Spleen (tissue), 13 donors: ENCODE results near the gene RPL23. TPM values are rescaled to one million over a fixed set of nuclear protein-coding genes. Genes with fewer than 3 reads are reported as not detected.
A peak's percentile ranks its signal among the peaks of the same experiment; 100 is the strongest.

Experiments used
- DNase-seq: peaks from one replicate; pipeline ENCODE4 v3.0.0-alpha.2; 2020
- H3K27ac ChIP-seq, 8 donors: fragments of 200-600 bp; sonication (generic) in 7 of 8; 1 replicate in 4 of 8; 2 replicates in 4 of 8; pipeline versions ENCODE4 v1.5.0 to v1.8.0; 2016 to 2021; ENCODE audit warnings: inconsistent platforms in 4 of 8, mild to moderate bottlenecking in 4 of 8, moderate library complexity in 1 of 8
- H3K27me3 ChIP-seq, 7 donors: fragments of 200-600 bp; sonication (generic) in 6 of 7; replicated peaks in 1 of 7; 1 replicate in 4 of 7; 2 replicates in 3 of 7; pipeline versions ENCODE4 v1.5.0 to v1.8.0; 2016 to 2021; ENCODE audit warnings: inconsistent platforms in 3 of 7, mild to moderate bottlenecking in 1 of 7
- H3K36me3 ChIP-seq, 6 donors: fragments of 200-600 bp; sonication (generic) in 5 of 6; 1 replicate in 4 of 6; 2 replicates in 2 of 6; pipeline versions ENCODE4 v1.5.0 to v1.8.0; 2016 to 2021; ENCODE audit warnings: inconsistent platforms in 2 of 6
- H3K4me1 ChIP-seq, 6 donors: fragments of 200-600 bp; sonication (generic) in 5 of 6; 1 replicate in 3 of 6; 2 replicates in 3 of 6; pipeline versions ENCODE4 v1.5.0 to v1.8.0; 2016 to 2021; ENCODE audit warnings: inconsistent platforms in 3 of 6
- H3K4me3 ChIP-seq, 8 donors: fragments of 200-600 bp; sonication (generic) in 7 of 8; 1 replicate in 4 of 8; 2 replicates in 4 of 8; pipeline versions ENCODE4 v1.5.0 to v1.8.0; 2016 to 2021; ENCODE audit warnings: inconsistent platforms in 4 of 8, mild to moderate bottlenecking in 4 of 8, moderate library complexity in 2 of 8
- H3K9me3 ChIP-seq, 8 donors: fragments of 200-600 bp; sonication (generic) in 7 of 8; 1 replicate in 4 of 8; 2 replicates in 4 of 8; pipeline versions ENCODE4 v1.5.0 to v1.8.0; 2016 to 2021; ENCODE audit warnings: inconsistent platforms in 4 of 8
- POLR2A ChIP-seq, 3 donors: fragments of 450-650 bp; IDR thresholded peaks; one replicate each; pipeline ENCODE4 v1.5.1; 2017; ENCODE audit warnings: antibody characterized with exemption in 3 of 3, mild to moderate bottlenecking in 1 of 3
- POLR2AphosphoS5 ChIP-seq, 3 donors: sonication (generic); formaldehyde crosslinking; IDR thresholded peaks; one replicate each; pipeline ENCODE4 v1.5.1; 2017; ENCODE audit warnings: antibody characterized with exemption in 3 of 3
- whole genome bisulfite sequencing, 5 donors: extraction: QIAGEN DNeasy Blood & Tissue Kit in 3 of 5; methylation state at CpG; one replicate each; pipeline versions ENCODE4 v1.1.5 to v1.1.7; 2013 to 2018; 5-methylcytosine and 5-hydroxymethylcytosine counted together
- intact Hi-C: fragments of 100-400 bp; cut with DNase I; formaldehyde crosslinking; loops from one replicate; pipeline ENCODE4 v1.15.0; 2023; ENCODE audit warnings: low total_unique reads
- long read RNA-seq, 2 donors: transcript quantifications; one replicate each; lab custom pipeline, GENCODE V29; 2026
- polyA plus RNA-seq, 3 donors: library from polyadenylated mRNA; stranded (reverse); fragments of 200-250 nt; gene quantifications; one replicate each; pipeline ENCODE4 v1.2.1, GENCODE V29; 2013
- total RNA-seq, 7 donors: library from RNA; depleted of rRNA in 3 of 7; stranded (reverse); fragments of >200 nt in 3 of 7; fragmentation: NEBNext Ultra II Directional in 4 of 7; extraction: Animal tissue kit (Norgen Biotek cat#: 25700) in 4 of 7; gene quantifications; one replicate each; pipeline versions ENCODE4 v1.1.0 to v1.2.1, GENCODE V29; 2016 to 2021
- TF ChIP-seq, protein P1 (sequence below), 11 experiments: fragments of 200-600 bp in 7 of 11; fragments of 450-650 bp in 4 of 11; sonication (generic) in 4 of 11; IDR thresholded peaks in 8 of 11; conservative IDR thresholded peaks in 3 of 11; 1 replicate in 7 of 11; 2 replicates in 4 of 11; pipeline versions ENCODE4 v1.4.0 to v1.8.0; 2016 to 2021; ENCODE audit warnings: antibody characterized with exemption in 11 of 11, inconsistent platforms in 4 of 11, mild to moderate bottlenecking in 1 of 11
- donor health status: healthy with polysubstance abuse.
- donor health status: DM: no; HTN: no; CAD: no; lungs with moderate emphysema.
- donor health status: DM: no; HTN: no; CAD: no.
- donor health status: Bipolar disorder and iron deficiency.
- donor health status: healthy.
- donor health status: DM: no; HTN: no; CAD: no.
- donor health status: DM: yes; HTN: yes; CAD: no.

The RPL23 gene
- total RNA-seq (1,000 to 10,000 TPM; 1,006 to 1,826 (median 1,444) TPM), polyA plus RNA-seq (1,000 to 10,000 TPM; 5,045 to 6,883 (median 6,622) TPM)
- long read RNA-seq, donor 1, transcript RPL23-206 (5 exons, 2,821 nt) = major isoform, 2,210 of 2,945 reads
- long read RNA-seq, donor 1, transcript RPL23-210 (2 exons, 429 nt) = minor isoform, 78 of 2,945 reads
- long read RNA-seq, donor 1, transcript RPL23-211 (3 exons, 2,779 nt) = minor isoform, 48 of 2,945 reads
- long read RNA-seq, donor 1, transcript RPL23-207 (4 exons, 615 nt) = minor isoform, 39 of 2,945 reads
- long read RNA-seq, donor 1, partial matches to known transcripts = 540 of 2,945 reads
- long read RNA-seq, donor 1, other reads (novel, unspliced or antisense) = 21 of 2,945 reads
- long read RNA-seq, donor 2, transcript RPL23-210 (2 exons, 429 nt) = minor isoform, 95 of 2,662 reads
- long read RNA-seq, donor 2, transcript RPL23-211 (3 exons, 2,779 nt) = minor isoform, 64 of 2,662 reads
- long read RNA-seq, donor 2, transcript RPL23-206 (5 exons, 2,821 nt) = major isoform, 1,901 of 2,662 reads
- long read RNA-seq, donor 2, transcript RPL23-207 (4 exons, 615 nt) = minor isoform, 47 of 2,662 reads
- long read RNA-seq, donor 2, partial matches to known transcripts = 527 of 2,662 reads
- long read RNA-seq, donor 2, other reads (novel, unspliced or antisense) = 19 of 2,662 reads

DNA sequence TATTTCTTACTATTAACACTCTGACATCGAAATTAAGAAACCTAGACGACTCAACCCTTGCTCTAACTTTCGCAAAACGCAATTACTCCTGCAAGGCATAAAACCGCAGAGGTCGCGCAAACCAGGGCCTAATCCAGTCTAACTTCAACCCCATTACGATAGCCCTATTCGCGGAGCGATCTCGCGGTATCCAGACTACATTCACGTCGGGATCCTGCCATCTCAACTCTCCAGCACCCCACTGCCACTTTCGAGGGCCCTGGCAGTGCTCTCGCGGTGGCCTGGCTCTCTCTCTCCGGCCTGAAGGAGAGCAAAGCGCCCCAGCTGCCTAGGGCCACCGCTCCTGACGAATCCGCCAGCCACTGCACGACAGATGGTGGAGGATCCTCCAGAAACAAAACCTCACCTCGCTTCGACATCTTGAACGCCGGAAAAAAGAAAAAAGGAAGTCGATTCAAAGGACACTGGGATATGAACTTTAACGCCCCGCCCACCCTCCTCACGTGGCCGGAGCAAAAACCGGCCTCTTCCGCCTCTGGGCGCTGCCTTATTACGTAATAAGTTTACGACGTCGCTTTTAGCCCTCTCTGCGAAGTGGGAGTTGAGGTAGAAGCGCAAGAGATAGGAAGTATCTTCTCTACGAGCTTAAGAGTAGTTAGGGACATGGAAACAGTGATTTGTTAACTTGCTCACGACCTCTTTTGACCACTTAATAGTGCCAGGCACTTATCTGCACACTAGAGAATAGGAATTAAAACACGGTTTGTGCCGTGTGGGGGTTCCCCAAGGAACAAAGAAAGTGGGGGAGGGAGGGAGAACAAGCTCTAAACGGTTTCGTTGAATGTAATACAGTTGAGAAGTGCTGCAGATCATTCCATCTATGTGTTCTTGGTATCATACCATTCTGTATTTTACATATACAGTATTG lies at the start of gene RPL23:
Gene RPL23, minus strand, starts transcription at position 430 of the 928 bp plus-strand sequence. Its CDS starts 11 bp downstream, at position 419.
- TF ChIP-seq, protein P1, sequence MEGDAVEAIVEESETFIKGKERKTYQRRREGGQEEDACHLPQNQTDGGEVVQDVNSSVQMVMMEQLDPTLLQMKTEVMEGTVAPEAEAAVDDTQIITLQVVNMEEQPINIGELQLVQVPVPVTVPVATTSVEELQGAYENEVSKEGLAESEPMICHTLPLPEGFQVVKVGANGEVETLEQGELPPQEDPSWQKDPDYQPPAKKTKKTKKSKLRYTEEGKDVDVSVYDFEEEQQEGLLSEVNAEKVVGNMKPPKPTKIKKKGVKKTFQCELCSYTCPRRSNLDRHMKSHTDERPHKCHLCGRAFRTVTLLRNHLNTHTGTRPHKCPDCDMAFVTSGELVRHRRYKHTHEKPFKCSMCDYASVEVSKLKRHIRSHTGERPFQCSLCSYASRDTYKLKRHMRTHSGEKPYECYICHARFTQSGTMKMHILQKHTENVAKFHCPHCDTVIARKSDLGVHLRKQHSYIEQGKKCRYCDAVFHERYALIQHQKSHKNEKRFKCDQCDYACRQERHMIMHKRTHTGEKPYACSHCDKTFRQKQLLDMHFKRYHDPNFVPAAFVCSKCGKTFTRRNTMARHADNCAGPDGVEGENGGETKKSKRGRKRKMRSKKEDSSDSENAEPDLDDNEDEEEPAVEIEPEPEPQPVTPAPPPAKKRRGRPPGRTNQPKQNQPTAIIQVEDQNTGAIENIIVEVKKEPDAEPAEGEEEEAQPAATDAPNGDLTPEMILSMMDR (IDR thresholded peaks at IDR 0.05 in 8 of 11, conservative IDR thresholded peaks at IDR 0.05 in 3 of 11) = peak in 1 of 11 experiments; percentile 18
- TF ChIP-seq POLR2A (IDR thresholded peaks at IDR 0.05) (peak; percentile 27 to 92 (median 89)), POLR2AphosphoS5 (IDR thresholded peaks at IDR 0.05) (peak; percentile 94 to 99 (median 96))
- H3K27me3 ChIP-seq = no peaks in the 10 kb centered on the region
- DNase-seq = peak; percentile 96
- intact Hi-C loops = no loop called here
- peaks cover 27 to 57% (median 41%) of the 10 kb centered on the region in 6 donors for H3K4me1 ChIP-seq
- peak within 1 kb of the TSS; percentile 92 to 98 (median 96) for H3K27ac ChIP-seq
- WGBS, 5 donors = 0 to 1% (median 0%) methylated on average over 47 to 48 of the region's 48 CpGs
- peaks cover 0 to 44% (median 39%) of the 10 kb centered on the region in 6 donors for H3K36me3 ChIP-seq
- peak within 1 kb of the TSS; percentile 56 to 82 (median 63) for H3K4me3 ChIP-seq
- no peaks in the 10 kb centered on the region for H3K9me3 ChIP-seq

DNA sequence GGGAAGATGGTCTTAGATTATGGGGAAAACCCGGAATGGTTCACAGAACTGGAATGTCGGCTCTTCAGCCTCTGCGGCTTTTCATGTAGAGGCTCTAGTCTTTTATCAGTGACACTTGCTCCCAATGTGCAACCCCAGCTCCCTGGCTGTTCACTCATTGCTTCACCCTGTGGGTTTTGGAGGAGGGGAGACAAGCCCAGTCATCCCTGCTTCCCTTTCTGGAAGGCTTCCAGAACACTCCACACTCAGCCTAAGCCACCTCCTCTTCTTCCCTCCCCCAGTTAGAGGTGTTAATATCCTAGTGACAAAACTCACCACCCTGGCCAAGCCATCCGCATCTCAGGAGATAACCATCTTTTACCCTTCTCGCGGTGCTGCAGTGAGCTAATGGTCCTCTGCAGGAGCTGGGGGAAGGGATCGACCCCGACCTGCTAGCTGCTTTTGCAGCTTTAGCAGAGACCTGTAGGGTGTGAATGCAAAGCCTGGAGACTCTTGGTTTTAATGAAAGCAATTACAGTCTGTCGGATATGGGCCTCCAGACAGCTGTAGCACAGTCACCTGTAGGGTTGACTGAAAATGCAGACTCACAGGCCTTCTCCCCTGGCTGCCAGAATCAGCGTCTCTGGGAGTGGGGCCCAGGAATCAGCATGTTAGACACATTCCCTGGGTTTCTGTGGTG lies 47.6 kb upstream of the RPL23 start:
- H3K4me3 ChIP-seq = peak overlapping the region in 1 of 8 donors; percentile 22
- H3K27me3 ChIP-seq = peaks cover 0 to 4% (median 0%) of the 10 kb centered on the region in 7 donors
- H3K27ac ChIP-seq = peak overlapping the region in 7 of 8 donors; percentile 65 to 95 (median 88)
- 21 to 47% (median 34%) methylated on average over 10 of the region's 10 CpGs for WGBS, 5 donors
- peaks cover 56 to 99% (median 83%) of the 10 kb centered on the region in 6 donors for H3K4me1 ChIP-seq
- TF ChIP-seq POLR2A (IDR thresholded peaks at IDR 0.05) (no peak), POLR2AphosphoS5 (IDR thresholded peaks at IDR 0.05) (peak in 1 of 3 donors; percentile 46)
- TF ChIP-seq, protein P1 (IDR thresholded peaks at IDR 0.05 in 8 of 11, conservative IDR thresholded peaks at IDR 0.05 in 3 of 11) = no peak
- H3K36me3 ChIP-seq = peaks cover 0 to 98% (median 27%) of the 10 kb centered on the region in 6 donors
- H3K9me3 ChIP-seq = no peaks in the 10 kb centered on the region
- no peak for DNase-seq
- intact Hi-C loops = no loop called here

- TF ChIP-seq POLR2AphosphoS5 (IDR thresholded peaks at IDR 0.05) (no peak), POLR2A (IDR thresholded peaks at IDR 0.05) (no peak)
- TF ChIP-seq, protein P1 (IDR thresholded peaks at IDR 0.05 in 8 of 11, conservative IDR thresholded peaks at IDR 0.05 in 3 of 11) = no peak
- intact Hi-C loops = no loop called here
- H3K4me1 ChIP-seq = peaks cover 59 to 99% (median 89%) of the 10 kb centered on the region in 6 donors
- H3K36me3 ChIP-seq = peaks cover 0 to 98% (median 17%) of the 10 kb centered on the region in 6 donors
- H3K9me3 ChIP-seq = no peaks in the 10 kb centered on the region
- DNase-seq = no peak
- H3K4me3 ChIP-seq = peak overlapping the region in 6 of 8 donors; percentile 4 to 65 (median 26)
- peak overlapping the region; percentile 83 to 95 (median 88) for H3K27ac ChIP-seq
- 29 to 64% (median 39%) methylated on average over 5 of the region's 5 CpGs for whole genome bisulfite sequencing, 5 donors
- peaks cover 0 to 4% (median 0%) of the 10 kb centered on the region in 7 donors for H3K27me3 ChIP-seq
Observed at GRCh38 chr17:38899421-38899820, 45.9 kb upstream of the RPL23 start.
